GM12875 (cell line): ENCODE results near the gene ITGA11.

ENCODE experiments used
- H3K4me3 ChIP-seq: one replicate; pipeline ENCODE4 v1.5.1; 2011; ENCODE audit warnings: low read depth, low read length, control low read depth
- CTCF ChIP-seq: IDR thresholded peaks from 2 replicates; pipeline ENCODE4 v1.5.1; 2011; ENCODE audit warnings: low read depth, mild to moderate bottlenecking, control low read depth, inconsistent platforms, low read length, moderate library complexity, borderline replicate concordance; ENCODE audit not compliant: insufficient read depth

The ITGA11 gene

DNA sequence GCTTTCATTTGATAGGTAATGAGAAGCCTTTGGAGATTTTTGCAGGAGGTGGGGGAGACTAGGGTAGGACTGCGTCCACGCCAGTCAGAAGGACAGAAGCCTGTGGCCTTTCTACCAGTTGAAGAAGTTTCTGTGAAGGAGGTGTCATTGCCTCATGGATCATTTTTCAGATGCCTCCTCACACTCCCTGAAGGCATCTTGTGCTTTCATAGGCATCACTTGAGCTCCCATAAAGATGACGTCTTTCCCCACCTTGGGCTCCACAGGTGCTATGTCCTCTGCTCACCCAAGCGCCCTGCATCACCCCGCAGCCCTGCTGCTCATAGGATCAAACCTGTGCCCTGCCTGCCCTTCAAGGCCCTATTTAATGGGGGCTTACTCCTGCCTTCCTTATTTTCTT lies 7.5 kb upstream of the ITGA11 start:
- TF ChIP-seq CTCF, result no peak
- H3K4me3 ChIP-seq, result no peak overlapping the region

- no peak overlapping the region for H3K4me3 ChIP-seq
- TF ChIP-seq CTCF, result no peak
Observed at GRCh38 chr15:68436680-68437079, 4.7 kb upstream of the ITGA11 start.

GRCh38 chr15:68435966-68436365 lies 4.0 kb upstream of the ITGA11 start:
- TF ChIP-seq CTCF, result no peak
- H3K4me3 ChIP-seq, result no peak overlapping the region

DNA sequence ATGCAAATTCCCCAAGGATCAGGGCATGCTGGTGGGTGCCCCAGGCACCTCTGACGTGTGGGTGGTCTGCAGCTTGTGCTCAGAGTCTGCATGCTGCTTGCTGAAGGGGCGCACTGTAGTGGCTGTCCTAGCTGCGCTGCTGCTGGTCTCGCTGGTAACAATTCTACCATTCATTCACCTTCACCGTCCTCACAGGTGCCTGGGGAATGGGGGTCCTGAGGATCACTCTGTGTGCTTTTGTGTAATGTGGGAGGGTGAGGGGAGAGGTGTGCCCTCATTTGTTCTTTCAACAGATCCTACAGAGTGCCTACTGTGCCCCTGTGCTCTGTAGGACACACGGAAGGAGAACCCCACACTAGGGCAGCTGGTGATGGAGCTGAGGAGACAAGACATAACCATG lies 2.1 kb upstream of the ITGA11 start:
- no peak overlapping the region for H3K4me3 ChIP-seq
- no peak for TF ChIP-seq CTCF

- no peak overlapping the region for H3K4me3 ChIP-seq
- TF ChIP-seq CTCF, result no peak
Observed at GRCh38 chr15:68433551-68433950, 1.6 kb upstream of the ITGA11 start.

DNA sequence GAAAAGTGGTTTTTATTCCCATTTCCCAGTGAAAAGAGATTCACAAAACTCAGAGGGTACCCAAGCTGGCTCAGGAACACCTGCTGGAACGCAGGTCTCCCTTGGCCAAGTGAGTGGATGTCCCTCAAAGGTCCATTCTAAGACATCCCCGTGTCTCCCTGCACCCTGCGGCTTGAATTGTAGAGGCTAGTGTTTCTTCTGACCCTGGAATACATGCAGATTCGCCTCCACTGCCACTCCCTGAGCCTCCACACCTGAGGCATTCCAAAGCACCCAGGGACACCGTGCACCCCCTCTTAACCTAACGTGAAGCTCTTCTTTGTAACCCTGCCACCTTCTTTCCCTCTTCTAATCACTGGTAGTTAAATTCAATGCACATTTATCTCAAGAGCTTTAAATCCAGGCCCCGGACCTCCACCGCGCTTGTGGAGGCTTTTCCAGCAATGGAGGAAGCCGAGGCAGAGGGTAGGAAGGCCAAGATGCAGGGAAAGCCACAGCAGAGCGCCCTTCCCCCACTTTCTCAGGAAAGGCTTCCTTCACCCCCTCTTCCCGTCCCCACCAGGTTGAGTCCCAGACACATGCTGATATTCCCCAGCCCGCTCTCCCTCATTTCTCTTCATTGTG lies 590 bp upstream of the ITGA11 start:
- no peak overlapping the region for H3K4me3 ChIP-seq

More for the DNA sequence above, 590 bp upstream of the ITGA11 start:
- TF ChIP-seq CTCF, result no peak
